ENCODE data around the gene RETREG3. TPM values are rescaled to one million over a fixed set of nuclear protein-coding genes. Genes with fewer than 3 reads are reported as not detected.
A peak's percentile ranks its signal among the peaks of the same experiment; 100 is the strongest.

Gene RETREG3
- total and polyA plus RNA-seq, 9 of the 15 experiments (the other 6 are each of a cell fraction or from before 2014, with no cell fraction given) = 4.1 to 39.0 (median 16.9) TPM

GRCh38 chr17:42577532-42578281 is 31.5 kb downstream of the RETREG3 start, which contains the start of gene PSMC3IP (continued):
- TF ChIP-seq SAFB (IDR thresholded peaks at IDR 0.05; ENCODE audit: borderline replicate concordance, low read depth, low read length) (no peak), DACH1 (IDR thresholded peaks at IDR 0.05; ENCODE audit: partially characterized antibody) (no peak), BCLAF1 (IDR thresholded peaks at IDR 0.05; ENCODE audit: borderline replicate concordance in 1 of 2, control insufficient read depth in 1 of 2, low read depth in 2 of 2, low read length in 1 of 2) (no peak), ADNP (tag; IDR thresholded peaks at IDR 0.05) (no peak), PHF21A (IDR thresholded peaks at IDR 0.05; ENCODE audit: borderline replicate concordance, low read depth) (no peak), AFF1 (IDR thresholded peaks at IDR 0.05; ENCODE audit: low read depth in 1 of 2, partially characterized antibody in 2 of 2) (no peak), LEF1 (IDR thresholded peaks at IDR 0.05) (no peak), BRF1 (IDR thresholded peaks at IDR 0.05; ENCODE audit: borderline replicate concordance, extremely low read depth, insufficient read length) (no peak), COPS2 (conservative IDR thresholded peaks at IDR 0.05) (no peak), ZNF23 (CRISPR knock-in tag; IDR thresholded peaks at IDR 0.05) (no peak), ZFP36 (IDR thresholded peaks at IDR 0.05; ENCODE audit: low read depth, low read length, partially characterized antibody) (no peak), GABPB1 (CRISPR knock-in tag; IDR thresholded peaks at IDR 0.05) (peak; percentile 94), ZNF75A (CRISPR knock-in tag; IDR thresholded peaks at IDR 0.05) (no peak), POLR3A (IDR thresholded peaks at IDR 0.05; ENCODE audit: borderline replicate concordance, extremely low read depth, insufficient read depth, insufficient read length) (no peak), ZBTB33 (CRISPR knock-in tag; IDR thresholded peaks at IDR 0.05) (no peak), MTA3 (IDR thresholded peaks at IDR 0.05; ENCODE audit: borderline replicate concordance) (peak; percentile 79), BCL6 (CRISPR knock-in tag; IDR thresholded peaks at IDR 0.05) (no peak), HMG20A (CRISPR knock-in tag; conservative IDR thresholded peaks at IDR 0.05) (no peak), ZNF41 (CRISPR knock-in tag; conservative IDR thresholded peaks at IDR 0.05) (no peak)
